Spleen (tissue), 7 donors: Measurements from ENCODE around the gene COL1A1.

Experiments used
- CTCF ChIP-seq, 11 experiments: fragments of 200-600 bp in 7 of 11; fragments of 450-650 bp in 4 of 11; sonication (generic) in 4 of 11; IDR thresholded peaks in 8 of 11; conservative IDR thresholded peaks in 3 of 11; 1 replicate in 7 of 11; 2 replicates in 4 of 11; pipeline versions ENCODE4 v1.4.0 to v1.8.0; 2016 to 2021; ENCODE audit warnings: antibody characterized with exemption in 11 of 11, inconsistent platforms in 4 of 11, mild to moderate bottlenecking in 1 of 11
- POLR2A ChIP-seq, 3 donors: fragments of 450-650 bp; IDR thresholded peaks; one replicate each; pipeline ENCODE4 v1.5.1; 2017; ENCODE audit warnings: antibody characterized with exemption in 3 of 3, mild to moderate bottlenecking in 1 of 3
- POLR2AphosphoS5 ChIP-seq, 3 donors: sonication (generic); formaldehyde crosslinking; IDR thresholded peaks; one replicate each; pipeline ENCODE4 v1.5.1; 2017; ENCODE audit warnings: antibody characterized with exemption in 3 of 3
- donor health status: DM: no; HTN: no; CAD: no; lungs with moderate emphysema.
- donor health status: DM: no; HTN: no; CAD: no.
- donor health status: DM: no; HTN: no; CAD: no.

GRCh38 chr17:50208611-50209061 lies 7.2 kb upstream of the COL1A1 start:
- TF ChIP-seq CTCF (IDR thresholded peaks at IDR 0.05 in 8 of 11, conservative IDR thresholded peaks at IDR 0.05 in 3 of 11) (no peak), POLR2AphosphoS5 (IDR thresholded peaks at IDR 0.05) (no peak), POLR2A (IDR thresholded peaks at IDR 0.05) (no peak)
